KMS-11 (cell line): Measurements from ENCODE around the gene PHF14.

Experiments
- H2AFZ ChIP-seq: fragments of 200-600 bp; sonication (generic); 2 replicates; pipeline ENCODE4 v1.6.1; 2016; ENCODE audit warnings: antibody characterized with exemption, mixed run types, low read depth
- H3K27ac ChIP-seq: fragments of 200-600 bp; sonication (generic); 2 replicates; pipeline ENCODE4 v1.6.1; 2016; ENCODE audit warnings: mild to moderate bottlenecking, mixed run types
- H3K27me3 ChIP-seq: fragments of 200-600 bp; sonication (generic); 2 replicates; pipeline ENCODE4 v1.6.1; 2017; ENCODE audit warnings: mild to moderate bottlenecking, low read depth, mixed run types, moderate library complexity; ENCODE audit not compliant: insufficient read depth
- H3K36me3 ChIP-seq: fragments of 200-600 bp; sonication (generic); 2 replicates; pipeline ENCODE4 v1.6.1; 2017; ENCODE audit warnings: mild to moderate bottlenecking, mixed run types; ENCODE audit not compliant: insufficient read depth
- H3K4me1 ChIP-seq: fragments of 200-600 bp; sonication (generic); 2 replicates; pipeline ENCODE4 v1.6.1; 2016; ENCODE audit warnings: mild to moderate bottlenecking, low read depth, mixed run types; ENCODE audit not compliant: poor library complexity, severe bottlenecking
- H3K4me2 ChIP-seq: fragments of 200-600 bp; sonication (generic); 2 replicates; pipeline ENCODE4 v1.7.0; 2016; ENCODE audit warnings: mild to moderate bottlenecking, mixed run types
- H3K4me3 ChIP-seq: fragments of 200-600 bp; sonication (generic); IDR thresholded peaks from 2 replicates; pipeline ENCODE4 v1.6.1; 2017; ENCODE audit warnings: low read depth, low read length, mixed read lengths; ENCODE audit not compliant: insufficient read depth
- H3K79me2 ChIP-seq: fragments of 200-600 bp; sonication (generic); 2 replicates; pipeline ENCODE4 v1.6.1; 2016; ENCODE audit warnings: low read depth, mixed run types; ENCODE audit not compliant: insufficient read depth
- H3K9ac ChIP-seq: fragments of 200-600 bp; sonication (generic); 2 replicates; pipeline ENCODE4 v1.6.1; 2016; ENCODE audit warnings: mild to moderate bottlenecking, mixed run types
- H4K20me1 ChIP-seq: fragments of 200-600 bp; sonication (generic); 2 replicates; pipeline ENCODE4 v1.6.1; 2016; ENCODE audit warnings: mild to moderate bottlenecking, mixed run types; ENCODE audit not compliant: insufficient read depth
- TF ChIP-seq, protein P1 (sequence below): fragments of 200-600 bp; sonication (generic); conservative IDR thresholded peaks from 2 replicates; pipeline ENCODE4 v1.6.1; 2017; ENCODE audit warnings: low read depth, mild to moderate bottlenecking, antibody characterized with exemption, low read length, moderate library complexity, mixed read lengths

Gene PHF14

DNA sequence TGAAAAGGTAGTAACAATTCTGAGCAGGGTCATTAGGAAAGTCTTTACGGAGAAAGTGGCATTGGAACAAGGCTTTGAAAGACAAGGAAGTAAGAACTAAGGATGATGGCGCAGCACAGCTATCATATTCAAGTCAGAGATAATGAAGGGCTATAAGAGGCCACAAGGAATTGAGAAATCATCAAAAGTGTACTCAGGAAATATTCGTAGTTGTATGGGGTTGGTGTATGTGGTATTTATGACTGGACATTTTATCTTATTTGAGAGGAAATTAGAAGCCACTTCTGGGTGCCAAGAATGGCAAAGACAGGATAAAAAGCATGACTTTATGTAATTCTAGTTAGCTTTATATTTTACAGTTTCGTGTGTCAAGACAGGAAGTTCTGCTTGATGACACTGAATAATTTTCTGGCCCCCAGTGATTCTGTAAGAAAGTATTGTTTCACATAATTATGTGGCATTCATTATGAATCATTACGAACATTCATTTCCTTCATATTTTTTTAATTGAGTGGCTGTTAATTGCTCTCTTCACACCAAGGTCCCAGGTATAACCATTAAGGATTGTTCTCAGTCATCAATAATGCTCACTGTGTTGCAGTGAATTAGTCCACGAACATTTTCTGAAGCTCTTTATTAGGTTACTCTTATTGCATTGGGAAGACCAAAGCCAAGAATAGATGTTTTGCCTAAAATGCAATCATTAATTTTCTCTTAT, 244.3 kb downstream of the PHF14 start:
- Histone ChIP-seq H3K4me1 (no peaks in the 10 kb centered on the region), H3K27me3 (no peaks in the 10 kb centered on the region), H4K20me1 (no peaks in the 10 kb centered on the region), H3K9ac (no peak overlapping the region), H3K4me3 (no peak overlapping the region), H3K4me2 (no peak overlapping the region), H2AFZ (no peak overlapping the region), H3K27ac (no peak overlapping the region), H3K79me2 (no peaks in the 10 kb centered on the region), H3K36me3 (no peaks in the 10 kb centered on the region)
- TF ChIP-seq, protein P1, sequence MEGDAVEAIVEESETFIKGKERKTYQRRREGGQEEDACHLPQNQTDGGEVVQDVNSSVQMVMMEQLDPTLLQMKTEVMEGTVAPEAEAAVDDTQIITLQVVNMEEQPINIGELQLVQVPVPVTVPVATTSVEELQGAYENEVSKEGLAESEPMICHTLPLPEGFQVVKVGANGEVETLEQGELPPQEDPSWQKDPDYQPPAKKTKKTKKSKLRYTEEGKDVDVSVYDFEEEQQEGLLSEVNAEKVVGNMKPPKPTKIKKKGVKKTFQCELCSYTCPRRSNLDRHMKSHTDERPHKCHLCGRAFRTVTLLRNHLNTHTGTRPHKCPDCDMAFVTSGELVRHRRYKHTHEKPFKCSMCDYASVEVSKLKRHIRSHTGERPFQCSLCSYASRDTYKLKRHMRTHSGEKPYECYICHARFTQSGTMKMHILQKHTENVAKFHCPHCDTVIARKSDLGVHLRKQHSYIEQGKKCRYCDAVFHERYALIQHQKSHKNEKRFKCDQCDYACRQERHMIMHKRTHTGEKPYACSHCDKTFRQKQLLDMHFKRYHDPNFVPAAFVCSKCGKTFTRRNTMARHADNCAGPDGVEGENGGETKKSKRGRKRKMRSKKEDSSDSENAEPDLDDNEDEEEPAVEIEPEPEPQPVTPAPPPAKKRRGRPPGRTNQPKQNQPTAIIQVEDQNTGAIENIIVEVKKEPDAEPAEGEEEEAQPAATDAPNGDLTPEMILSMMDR, result no peak
